HG03575 (cell line): ENCODE results near the gene SLC2A4.
"Not testable (repeated sequence)": the region's sequence is repeated elsewhere in the genome, so short reads cannot be mapped to it uniquely, and the experiment has no call there.

Source experiments
- ATAC-seq: cut with Tn5 transposase; IDR thresholded peaks from one replicate; pipeline ENCODE4 v1.9.1; 2021; ENCODE audit not compliant: unreplicated experiment, insufficient number of reproducible peaks, low FRiP score; ENCODE audit errors: extremely low read depth

SLC2A4 gene

DNA sequence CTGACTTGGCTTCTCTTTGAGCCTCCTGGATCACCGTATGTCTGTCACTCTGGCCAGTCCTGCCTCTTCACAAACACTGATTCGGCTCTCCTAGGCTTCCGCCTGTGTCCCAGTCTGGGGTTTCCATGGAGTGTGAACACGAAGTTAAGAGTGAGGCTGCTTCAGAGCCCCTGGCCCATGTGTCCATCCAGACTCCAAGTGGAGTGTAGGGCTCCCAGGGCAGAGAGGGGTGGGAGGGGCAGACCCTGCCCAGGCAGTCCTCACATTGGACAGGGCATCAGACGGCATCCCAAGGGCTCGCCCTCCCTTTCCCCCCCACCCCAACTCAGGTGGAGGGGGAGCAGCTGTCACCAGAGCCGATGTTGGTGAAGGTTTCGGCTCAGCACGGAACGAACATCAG is 37.7 kb upstream of the SLC2A4 start:
- not testable (repeated sequence) for ATAC-seq

DNA sequence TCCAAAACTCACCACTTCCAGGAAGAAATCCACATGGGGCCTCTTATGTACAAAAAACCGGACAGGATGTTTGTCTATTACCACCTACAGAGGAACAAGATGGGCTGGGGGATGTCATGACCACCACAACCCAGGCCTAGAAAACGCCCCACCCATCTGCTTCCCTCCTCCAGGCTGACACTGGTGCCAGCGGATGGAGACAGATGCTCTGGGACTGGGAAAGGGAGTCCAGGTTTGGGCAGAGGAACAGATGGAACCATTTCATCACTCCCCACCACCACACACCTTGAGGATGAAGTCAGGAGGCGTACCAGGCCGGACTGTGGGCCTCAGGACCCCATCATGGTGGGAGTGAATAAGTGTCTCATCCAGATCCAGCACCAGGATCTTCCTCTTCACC is 34.7 kb upstream of the SLC2A4 start:
- no peak for ATAC-seq

DNA sequence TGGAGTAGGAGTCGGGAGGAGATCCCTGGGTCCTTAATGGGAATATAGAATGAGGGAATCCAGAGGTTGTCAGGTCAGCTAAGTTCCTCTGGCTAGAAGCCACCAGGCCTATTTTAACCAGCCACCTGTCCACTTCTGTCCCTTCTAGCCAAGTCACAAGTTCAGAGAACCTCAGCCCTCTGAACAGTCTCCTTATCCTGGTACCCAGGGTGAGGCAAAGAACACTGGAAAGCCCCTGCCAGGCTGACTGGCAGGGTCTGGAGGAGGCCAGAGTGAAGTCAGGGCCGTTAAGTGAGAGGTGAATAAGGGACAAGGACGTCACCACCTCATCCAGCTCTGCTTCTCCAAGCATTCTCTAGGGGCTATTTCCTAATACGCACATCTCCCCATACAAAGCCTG is 32.7 kb upstream of the SLC2A4 start:
- ATAC-seq = no peak

DNA sequence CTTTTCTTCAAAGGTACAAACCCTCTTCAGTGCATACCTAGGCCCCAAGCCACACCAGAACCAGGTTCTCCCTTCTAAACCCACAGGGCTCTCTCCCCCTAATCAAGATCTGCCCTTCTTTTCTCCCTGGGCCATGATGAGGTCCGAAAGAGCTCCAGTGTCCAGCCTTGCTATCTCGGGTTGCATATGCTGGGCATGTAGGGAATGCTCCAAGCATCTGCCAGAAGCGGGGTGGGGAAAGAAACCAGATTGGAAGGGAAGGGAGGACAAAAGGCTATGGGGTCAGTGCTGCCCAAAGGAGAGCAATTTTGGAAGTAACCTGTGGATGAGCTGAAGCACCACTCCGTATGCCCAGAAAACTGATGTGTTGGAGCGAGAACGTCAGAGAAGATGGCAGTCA is 32.3 kb upstream of the SLC2A4 start:
- no peak for ATAC-seq

DNA sequence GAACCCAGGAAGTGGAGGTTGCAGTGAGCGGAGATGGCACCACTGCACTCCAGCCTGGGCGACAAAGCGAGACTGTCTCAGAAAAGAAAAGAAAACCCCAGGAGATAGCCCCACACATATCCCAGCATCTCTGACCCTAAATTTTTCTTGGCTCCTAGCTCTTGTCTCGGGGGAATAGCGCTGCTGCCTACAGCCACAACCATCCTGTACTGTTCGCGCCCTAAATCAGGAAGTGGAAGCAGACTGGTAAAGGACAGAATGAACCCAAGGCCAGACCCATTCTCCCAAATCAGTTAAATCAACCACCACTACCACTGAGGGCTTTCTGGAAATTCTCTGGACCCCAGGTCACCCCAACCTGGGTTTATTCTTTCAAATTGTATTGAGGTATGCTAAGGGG is 31.7 kb upstream of the SLC2A4 start:
- no peak for ATAC-seq

DNA sequence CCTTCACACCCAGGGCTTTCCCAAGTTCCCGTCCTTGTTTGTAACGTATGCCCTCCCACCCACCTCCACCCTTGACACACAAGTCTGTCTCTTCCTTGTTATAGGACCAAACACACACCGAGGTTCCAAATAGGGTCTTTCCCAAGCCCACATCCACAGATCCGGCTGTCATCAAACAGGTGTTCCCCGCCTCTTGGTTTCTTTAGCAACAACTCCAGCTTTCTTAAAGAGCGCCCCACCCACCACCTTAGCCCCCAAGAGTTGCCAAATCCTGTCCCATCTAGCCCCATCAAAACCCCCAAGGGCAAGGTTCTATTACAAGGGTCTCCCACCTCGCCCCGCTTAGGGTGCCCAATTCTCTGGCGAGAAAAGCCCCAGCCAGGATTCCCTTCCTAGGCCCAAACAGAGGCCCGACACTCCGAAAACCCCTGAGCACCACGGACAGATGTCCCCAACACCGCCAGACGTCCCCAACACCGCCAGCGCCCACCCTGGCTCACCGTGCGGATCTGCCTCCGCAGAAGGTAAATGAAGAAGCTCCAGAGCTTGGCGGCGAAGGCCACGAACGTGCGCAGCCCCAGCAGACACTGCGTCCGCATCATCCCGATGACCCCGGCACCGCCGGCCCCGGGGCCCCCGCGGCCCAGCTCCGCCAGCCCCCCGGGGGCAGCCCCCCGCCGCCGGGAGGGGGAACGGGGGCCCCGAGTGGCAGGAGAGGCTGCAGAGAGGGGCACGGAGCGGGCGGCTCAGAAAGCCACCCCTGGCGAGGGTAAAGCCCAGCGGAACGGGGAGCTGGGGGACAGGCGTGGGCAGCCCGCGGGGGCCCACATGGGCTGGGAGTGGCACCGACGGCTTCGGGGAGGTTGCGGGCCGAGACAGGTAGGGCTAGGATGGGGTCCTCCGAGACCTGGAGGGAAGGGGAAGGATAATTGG is 30.6 kb upstream of the SLC2A4 start:
- no peak for ATAC-seq

DNA sequence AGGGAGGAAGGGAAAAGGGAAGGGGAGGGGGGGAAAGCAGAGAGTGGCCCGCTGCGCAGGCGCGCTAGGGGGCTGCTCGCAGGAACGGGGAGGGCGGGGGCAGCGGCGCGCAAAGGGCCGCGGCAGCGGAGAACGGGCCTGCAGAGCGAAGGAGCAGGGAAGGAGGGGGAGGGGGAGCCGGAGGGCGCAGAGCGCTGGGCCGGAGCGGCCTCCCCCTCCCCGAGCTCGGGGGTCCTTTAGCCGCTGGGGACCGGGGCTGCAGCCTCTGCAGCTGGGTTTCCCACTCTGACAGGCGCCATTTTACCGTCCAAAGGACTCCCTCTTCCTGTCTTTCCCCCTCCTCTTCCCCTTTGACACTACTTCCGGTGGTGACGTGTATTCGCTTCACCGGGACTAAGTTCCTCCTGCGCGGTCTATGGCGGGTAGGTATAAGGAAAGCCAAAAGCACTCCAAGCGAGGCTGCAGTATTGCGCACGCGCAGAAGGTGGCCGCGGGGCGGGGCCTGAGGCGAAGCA is 29.8 kb upstream of the SLC2A4 start, which contains the start of gene CTDNEP1:
Gene CTDNEP1, minus strand, starts transcription at position 74 of the 515 bp plus-strand sequence. CDS start 438 bp downstream, outside the sequence.
- peak; percentile 61 for ATAC-seq

DNA sequence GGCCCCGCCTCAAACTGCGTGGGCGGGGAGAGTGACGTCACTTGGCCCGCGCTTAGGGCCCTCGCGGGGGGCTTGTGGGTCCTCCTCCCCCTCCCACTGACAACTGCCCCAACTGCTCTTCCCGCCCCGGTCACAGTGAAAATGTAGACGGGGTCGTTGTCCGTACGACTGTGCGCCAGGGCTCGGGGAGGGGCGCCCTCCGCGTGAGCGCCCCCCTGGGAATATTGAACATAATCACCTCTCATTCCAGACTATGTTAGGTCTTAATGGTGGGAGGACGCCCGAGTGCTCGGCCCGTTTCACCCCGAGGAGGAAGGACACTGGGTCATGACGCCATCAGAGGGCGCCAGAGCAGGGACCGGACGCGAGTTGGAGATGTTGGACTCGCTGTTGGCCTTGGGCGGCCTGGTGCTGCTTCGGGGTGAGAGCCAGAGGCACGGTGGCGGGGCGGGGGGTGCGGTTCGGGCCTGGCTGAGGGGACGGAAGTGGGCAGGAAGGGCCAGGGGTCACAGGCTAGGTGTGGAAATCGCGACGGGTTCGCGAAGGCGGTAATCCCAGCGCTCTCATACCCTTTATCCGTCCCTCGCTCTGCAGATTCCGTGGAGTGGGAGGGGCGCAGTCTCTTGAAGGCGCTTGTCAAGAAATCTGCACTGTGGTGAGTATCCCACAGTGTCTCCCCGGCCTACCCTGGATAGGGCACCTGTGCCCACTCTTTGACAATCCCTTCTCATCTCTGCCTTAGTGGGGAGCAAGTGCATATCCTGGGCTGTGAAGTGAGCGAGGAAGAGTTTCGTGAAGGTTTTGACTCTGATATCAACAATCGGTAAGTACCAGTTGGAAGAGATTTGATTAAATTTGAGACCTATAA is 29.1 kb upstream of the SLC2A4 start, which contains the start of gene ELP5:
Gene ELP5, plus strand, starts transcription at position 40 of the 868 bp plus-strand sequence. Its CDS starts 336 bp downstream, at position 376.
- ATAC-seq = no peak

DNA sequence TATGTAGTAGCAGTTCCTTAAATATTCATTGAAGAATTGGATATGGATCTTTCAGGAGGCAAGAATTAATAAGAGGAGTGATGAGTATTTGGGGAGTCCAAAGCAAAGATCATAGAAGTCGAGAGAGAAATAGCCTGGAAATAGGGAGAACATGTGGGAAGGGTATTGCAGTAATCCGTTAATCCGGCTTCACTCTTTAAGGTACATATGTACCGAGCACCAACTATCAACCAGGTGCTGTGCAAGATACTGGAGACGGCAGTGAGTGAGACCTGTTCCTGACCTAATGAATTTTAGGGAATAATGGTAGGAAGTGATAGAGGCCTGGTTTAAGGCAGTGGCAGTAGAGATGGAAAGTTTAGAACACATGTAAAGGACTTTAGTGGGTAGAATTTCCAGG is 28.4 kb upstream of the SLC2A4 start:
- no peak for ATAC-seq

DNA sequence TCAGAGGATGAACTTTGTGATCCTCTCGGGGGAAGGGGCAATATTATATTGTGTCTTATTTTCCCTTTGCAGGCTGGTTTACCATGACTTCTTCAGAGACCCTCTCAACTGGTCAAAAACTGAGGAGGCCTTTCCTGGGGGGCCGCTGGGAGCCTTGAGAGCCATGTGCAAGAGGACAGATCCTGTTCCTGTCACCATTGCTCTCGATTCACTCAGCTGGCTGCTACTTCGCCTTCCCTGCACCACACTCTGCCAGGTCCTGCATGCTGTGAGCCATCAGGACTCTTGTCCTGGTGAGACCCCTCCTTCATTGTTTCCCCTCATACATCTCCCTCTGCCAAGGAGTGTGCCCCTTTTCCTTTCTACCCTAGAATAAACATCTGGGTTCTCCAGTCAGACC is 27.0 kb upstream of the SLC2A4 start:
- no peak for ATAC-seq

DNA sequence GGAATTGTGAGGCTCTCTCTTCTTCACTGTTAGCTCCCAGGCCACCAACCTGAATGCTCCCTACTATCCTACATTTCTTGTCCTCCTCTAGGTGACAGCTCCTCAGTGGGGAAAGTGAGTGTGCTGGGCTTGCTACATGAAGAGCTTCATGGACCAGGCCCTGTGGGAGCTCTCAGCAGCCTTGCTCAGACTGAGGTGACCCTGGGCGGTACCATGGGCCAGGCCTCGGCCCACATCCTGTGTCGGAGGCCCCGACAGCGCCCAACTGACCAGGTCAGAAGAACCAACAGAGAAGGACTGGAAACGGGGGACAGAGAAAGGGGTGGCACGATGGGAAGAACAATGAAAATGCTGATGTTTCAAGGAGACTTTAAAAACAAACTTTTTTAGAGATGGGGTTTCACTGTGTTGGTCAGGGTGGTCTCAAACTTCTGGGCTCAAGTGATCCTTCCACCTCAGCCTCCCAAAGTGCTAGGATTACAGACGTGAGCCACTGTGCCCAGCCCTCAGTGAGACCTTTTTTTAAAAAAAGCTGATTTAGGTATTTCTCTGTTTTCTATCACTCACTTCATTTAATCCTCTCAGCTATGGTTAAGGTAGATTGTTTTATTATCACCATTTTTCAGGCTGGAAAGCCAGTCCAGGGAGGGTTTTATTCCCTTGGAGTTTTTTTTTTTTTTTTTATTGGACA is 24.6 kb upstream of the SLC2A4 start:
- ATAC-seq = no peak

DNA sequence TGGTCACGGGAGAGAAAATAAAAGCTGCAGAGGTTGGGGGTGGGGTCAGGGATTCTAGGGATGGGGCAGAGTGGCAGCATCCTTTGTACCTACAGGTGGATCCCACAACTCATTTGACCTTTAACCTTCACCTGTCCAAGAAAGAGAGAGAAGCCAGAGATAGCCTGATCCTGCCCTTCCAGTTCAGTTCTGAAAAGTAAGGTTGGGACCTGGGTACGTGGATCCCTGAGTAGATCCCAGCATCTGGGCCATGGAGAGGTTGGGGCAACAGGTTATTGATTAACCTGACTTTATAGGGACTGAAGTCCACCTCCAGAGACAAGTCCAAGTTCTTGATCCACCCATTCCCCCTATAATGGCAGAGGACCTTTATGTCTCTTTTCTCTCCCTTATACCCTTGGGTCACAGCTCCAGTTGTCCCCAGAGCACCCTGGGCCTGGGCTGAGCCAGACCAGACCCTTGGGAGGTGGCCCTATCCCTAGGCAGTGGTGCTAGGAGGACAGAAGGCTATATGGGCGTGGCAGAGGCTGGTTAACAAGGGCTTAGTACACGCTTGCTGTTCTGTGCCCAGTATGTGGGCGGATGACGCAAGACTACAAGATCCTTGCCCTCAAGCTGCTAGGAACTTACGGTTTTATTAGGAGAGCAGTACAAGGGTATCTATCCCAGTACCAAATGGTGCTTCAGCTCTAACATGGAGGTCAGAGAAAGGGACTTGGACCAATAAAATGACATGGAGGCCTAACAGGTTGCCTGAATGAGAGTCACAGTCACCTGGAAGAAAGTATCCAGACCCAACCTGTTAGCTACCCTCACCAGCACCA is 22.6 kb upstream of the SLC2A4 start:
- ATAC-seq = no peak

DNA sequence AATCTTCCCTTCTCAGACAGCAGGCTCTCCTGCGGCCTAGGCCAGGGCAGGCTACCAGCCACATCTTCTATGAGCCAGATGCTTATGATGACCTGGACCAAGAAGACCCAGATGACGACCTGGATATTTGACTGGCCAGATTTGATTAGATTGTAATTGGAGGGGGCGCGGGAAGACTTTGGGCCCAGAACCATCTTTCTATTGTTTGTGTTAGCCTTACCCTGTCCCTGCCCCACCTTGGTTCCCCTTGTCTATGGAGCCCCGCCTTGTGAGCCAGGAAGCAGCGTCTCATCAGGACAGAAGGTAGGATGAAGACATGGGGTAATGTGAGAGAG is 22.0 kb upstream of the SLC2A4 start:
- ATAC-seq = no peak

DNA sequence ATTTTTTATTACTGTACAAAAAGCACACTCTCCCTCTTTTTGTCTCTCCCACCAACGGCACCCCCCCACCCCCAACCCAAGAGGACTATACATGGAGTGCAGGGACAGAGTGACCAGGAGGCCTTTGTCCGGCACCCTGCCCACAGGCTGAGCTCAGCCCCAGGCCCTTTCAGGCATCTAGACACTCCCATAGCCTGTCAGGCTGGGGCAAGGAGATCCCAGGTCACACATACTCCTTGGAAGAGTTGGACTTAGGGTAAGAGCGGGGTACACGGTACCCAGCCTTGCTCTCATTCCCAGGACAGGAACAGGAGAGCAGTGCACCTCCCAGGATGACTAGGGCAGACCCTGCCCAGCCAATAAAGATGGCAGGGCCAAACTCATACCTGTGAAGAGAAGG is 21.4 kb upstream of the SLC2A4 start:
- ATAC-seq = no peak

DNA sequence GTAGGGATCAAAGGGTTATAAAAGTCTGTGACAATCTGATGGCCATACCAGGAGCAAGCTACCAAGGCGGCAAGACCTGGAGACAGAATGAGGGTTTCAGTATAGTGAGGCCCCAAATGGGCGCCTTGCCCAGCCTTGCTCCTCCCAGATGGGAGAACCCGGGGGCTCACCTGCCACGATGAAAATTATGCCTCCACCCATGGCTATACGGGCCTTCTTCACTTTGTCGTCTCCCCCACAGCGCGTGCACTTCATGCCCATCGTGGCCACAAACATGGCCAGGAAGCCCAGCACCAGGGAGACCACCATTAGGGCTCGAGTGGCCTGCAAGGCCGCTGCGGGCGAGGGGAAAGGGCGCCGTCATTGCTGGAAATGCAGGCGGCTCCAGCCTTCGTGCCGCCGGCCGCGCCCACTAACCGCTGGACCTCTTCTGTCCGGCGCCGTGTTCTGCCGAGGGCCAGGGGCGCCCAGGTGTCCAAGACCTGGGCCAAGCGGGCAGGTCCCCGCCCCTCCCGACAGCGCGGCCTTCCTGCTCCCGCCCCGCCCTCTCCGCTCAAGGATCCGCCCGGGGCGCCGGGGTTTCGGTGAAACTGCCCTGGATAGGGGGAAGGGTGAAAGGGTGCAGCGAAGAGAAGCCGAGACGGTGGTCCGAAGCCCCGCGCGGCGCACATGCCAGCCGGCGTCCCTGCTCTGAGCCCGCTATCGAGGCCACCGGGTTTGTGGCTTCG is 20.7 kb upstream of the SLC2A4 start:
- no peak for ATAC-seq

DNA sequence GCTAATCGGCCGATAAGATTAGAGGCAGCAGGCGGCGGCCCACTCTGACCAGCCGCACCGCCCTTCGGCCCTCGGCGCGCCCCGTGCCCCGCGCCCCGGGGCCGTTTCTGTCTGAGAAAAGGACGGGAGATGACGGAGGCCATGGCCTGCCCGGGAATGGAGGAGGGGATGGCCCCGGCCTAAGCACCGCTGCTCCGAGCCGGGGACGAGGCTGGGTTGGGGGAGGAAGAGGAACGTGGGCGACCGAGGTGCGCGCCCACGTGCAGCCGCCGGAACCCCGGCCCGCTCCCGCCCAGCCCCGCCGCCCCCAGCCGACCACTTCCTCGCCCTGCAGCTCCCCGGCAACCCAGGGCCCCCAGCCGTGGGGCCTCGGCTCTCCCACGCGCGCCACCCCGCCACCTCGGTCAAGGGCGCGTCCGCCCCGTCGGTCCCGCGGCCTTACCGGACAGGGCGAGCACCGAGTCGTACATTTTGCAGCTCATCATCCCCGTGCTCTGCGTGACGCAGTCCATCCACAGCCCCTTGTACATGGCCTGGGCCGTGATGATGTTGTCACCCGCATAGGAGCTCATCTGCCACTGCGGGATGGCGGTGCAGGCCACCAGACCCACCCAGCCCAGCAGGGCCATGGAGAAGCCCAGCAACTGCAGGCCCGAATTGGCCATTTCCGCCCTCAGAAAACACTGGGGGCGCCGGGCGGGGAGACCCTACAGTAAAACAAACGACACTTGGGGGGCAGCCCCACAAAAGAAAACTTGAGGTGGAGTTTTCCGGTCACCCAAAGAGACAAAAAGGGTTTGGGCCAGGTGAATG is 19.9 kb upstream of the SLC2A4 start:
- ATAC-seq = no peak
